Heart left ventricle (tissue), 16 donors: ENCODE data around the gene PRKAR1B. TPM values are rescaled to one million over a fixed set of nuclear protein-coding genes. Genes with fewer than 3 reads are reported as not detected.
A peak's percentile ranks its signal among the peaks of the same experiment; 100 is the strongest.

Experiments
- ATAC-seq, 4 donors: fragments of 200-7000 bp; cut with Tn5 transposase; one replicate each; pipeline ENCODE4 v1.9.1; 2020 to 2022; ENCODE audit warnings: moderate library complexity in 4 of 4, mild to moderate bottlenecking in 3 of 4, moderate number of reproducible peaks in 1 of 4
- DNase-seq, 5 donors: peaks; one replicate each; pipeline ENCODE4 v3.0.0-alpha.2; 2020
- H3K27ac ChIP-seq, 12 donors: fragments of 200-600 bp; sonication (generic) in 4 of 12; one replicate each; pipeline versions ENCODE4 v1.5.0 to v1.8.0; 2016 to 2022; ENCODE audit warnings: mild to moderate bottlenecking in 2 of 12
- H3K27me3 ChIP-seq, 9 donors: fragments of 200-600 bp; sonication (generic) in 2 of 9; one replicate each; pipeline versions ENCODE4 v1.5.1 to v1.8.0; 2016 to 2022; ENCODE audit warnings: mild to moderate bottlenecking in 3 of 9
- H3K36me3 ChIP-seq, 9 donors: fragments of 200-600 bp; sonication (generic) in 2 of 9; one replicate each; pipeline versions ENCODE4 v1.5.0 to v1.8.0; 2018 to 2022; ENCODE audit warnings: mild to moderate bottlenecking in 2 of 9
- H3K4me1 ChIP-seq, 12 donors: fragments of 200-600 bp; sonication (generic) in 4 of 12; one replicate each; pipeline versions ENCODE4 v1.5.0 to v1.8.0; 2016 to 2022; ENCODE audit warnings: mild to moderate bottlenecking in 3 of 12
- H3K4me3 ChIP-seq, 12 donors: fragments of 200-600 bp; sonication (generic) in 4 of 12; one replicate each; pipeline versions ENCODE4 v1.5.0 to v1.8.0; 2017 to 2022; ENCODE audit warnings: mild to moderate bottlenecking in 9 of 12, moderate library complexity in 4 of 12
- H3K9me3 ChIP-seq, 12 donors: fragments of 200-600 bp; sonication (generic) in 4 of 12; one replicate each; pipeline versions ENCODE4 v1.5.0 to v1.8.0; 2016 to 2022; ENCODE audit warnings: mild to moderate bottlenecking in 1 of 12
- POLR2A ChIP-seq, 2 donors: fragments of 450-650 bp; IDR thresholded peaks; one replicate each; pipeline ENCODE4 v1.6.1; 2017; ENCODE audit warnings: antibody characterized with exemption in 2 of 2, mild to moderate bottlenecking in 2 of 2, moderate library complexity in 2 of 2
- WGBS, 4 donors: extraction: QIAGEN DNeasy Blood & Tissue Kit in 2 of 4; methylation state at CpG; one replicate each; pipeline versions ENCODE4 v1.1.5 to v1.1.7; 2013 to 2018; 5-methylcytosine and 5-hydroxymethylcytosine counted together
- intact Hi-C, 10 donors: fragments of 100-400 bp; cut with DNase I; formaldehyde crosslinking; loops; one replicate each; pipeline versions ENCODE4 v1.11.1 to v1.14.2; 2022
- polyA plus RNA-seq, 2 donors: library from polyadenylated mRNA; stranded (reverse); fragments of 200-250 nt; gene quantifications; one replicate each; pipeline ENCODE4 v1.2.3, GENCODE V29; 2013
- total RNA-seq, 9 donors: library from RNA; depleted of rRNA in 2 of 9; stranded (reverse); fragments of >200 nt in 2 of 9; fragmentation: NEBNext Ultra II Directional in 3 of 9; extraction: Animal tissue kit (Norgen Biotek cat#: 25700) in 3 of 9; gene quantifications; one replicate each; pipeline versions ENCODE4 v1.1.0 to v1.2.4, GENCODE V29; 2016 to 2023
- TF ChIP-seq, protein P1 (sequence below), 12 donors: fragments of 200-600 bp; sonication (generic) in 4 of 12; IDR thresholded peaks; one replicate each; pipeline versions ENCODE4 v1.5.0 to v1.8.0; 2018 to 2022; ENCODE audit warnings: antibody characterized with exemption in 12 of 12, mild to moderate bottlenecking in 5 of 12
- donor health status: ischemic (EF 13 %, LVEDD 7.1; RV severe dilation, severe dysfunction).
- donor health status: healthy with polysubstance abuse.
- donor health status: DM: no; HTN: yes; CAD: no.
- donor health status: DM: no; HTN: no; CAD: no.
- donor health status: ischemic (EF 25% LVEDD 6.9; RV normal size, moderate dysfunction).
- donor health status: ischemic (EF 25% LVEDD 5.7; RV mildly dilated, moderate dysfunction).
- donor health status: healthy.
- donor health status: DM: yes; HTN: yes; CAD: no.
- donor health status: ischemic (EF 35%, LVEDD 5.7; RV mildly dilated, moderate dysfunction).
- donor health status: nonischemic (EF 11% LVEDD 7.7; RV severe dilation, severe dysfunction).
- donor health status: DM: yes; HTN: yes; CAD: no.
- donor health status: PGD.
- donor health status: ischemic (EF 29% LVEDD 5.4; RV normal size, mild dysfunction).
- donor health status: nonischemic (EF 23%, LVEDD 6.1; RV moderate dilation, normal function).

PRKAR1B gene
- total and polyA plus RNA-seq, 11 donors, result 4.1 to 22.2 (median 17.9) TPM

DNA sequence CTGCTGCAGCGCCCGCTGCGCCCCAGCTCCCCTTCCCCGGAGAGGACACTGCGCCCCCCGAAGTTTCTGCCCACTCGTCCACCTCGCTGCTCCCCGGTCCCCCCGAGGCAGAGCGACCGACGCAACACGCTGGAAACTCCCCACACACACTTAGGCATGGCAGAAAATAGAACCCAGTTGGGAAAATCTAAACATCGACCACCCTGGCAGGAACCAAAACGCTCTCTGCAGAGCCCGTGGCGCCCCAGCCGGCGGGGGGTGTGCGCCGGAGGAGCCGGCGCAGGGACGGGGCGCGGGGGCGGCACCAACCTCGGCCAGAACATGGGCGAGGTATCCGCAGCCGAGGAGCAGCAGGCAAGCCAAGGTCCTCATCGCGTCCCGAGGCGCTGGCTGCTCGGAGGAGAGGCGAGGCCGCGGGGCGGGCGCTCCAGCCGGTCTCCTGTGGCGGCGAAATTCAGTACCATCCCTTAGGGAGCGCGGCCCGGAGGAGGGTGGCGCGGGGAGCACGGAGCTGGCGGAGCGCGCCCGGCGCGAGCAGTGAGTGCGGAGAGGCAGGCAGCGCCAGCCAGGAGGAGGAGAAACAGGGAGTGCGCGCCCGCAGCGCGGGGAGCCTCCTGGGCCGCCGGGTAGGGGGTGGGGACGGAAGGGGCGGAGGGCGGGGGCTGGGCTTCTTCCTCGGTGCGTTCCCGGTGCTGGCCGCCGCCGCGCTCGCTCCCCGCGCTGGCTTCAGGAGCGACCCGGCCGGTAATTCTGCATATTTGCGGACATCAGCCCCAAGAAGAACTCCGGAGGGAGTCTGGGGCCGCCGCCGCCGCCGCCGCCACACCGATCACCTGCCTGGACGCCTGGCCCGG is 208.2 kb downstream of the PRKAR1B start:
- WGBS, 4 donors, result 0 to 1% (median 0%) methylated on average over 30 to 93 of the region's 93 CpGs
- DNase-seq, result peak; percentile 88 to 90 (median 89)
- Histone ChIP-seq H3K4me3 (peak overlapping the region; percentile 62 to 93 (median 80)), H3K9me3 (no peaks in the 10 kb centered on the region), H3K27ac (peak overlapping the region; percentile 78 to 97 (median 90)), H3K4me1 (peaks cover 0 to 89% (median 43%) of the 10 kb centered on the region in 12 donors), H3K27me3 (peaks cover 0 to 62% (median 0%) of the 10 kb centered on the region in 9 donors), H3K36me3 (peaks cover 0 to 3% (median 0%) of the 10 kb centered on the region in 9 donors)
- peak in 1 of 2 donors; percentile 62 for TF ChIP-seq POLR2A (IDR thresholded peaks at IDR 0.05)
- TF ChIP-seq, protein P1, sequence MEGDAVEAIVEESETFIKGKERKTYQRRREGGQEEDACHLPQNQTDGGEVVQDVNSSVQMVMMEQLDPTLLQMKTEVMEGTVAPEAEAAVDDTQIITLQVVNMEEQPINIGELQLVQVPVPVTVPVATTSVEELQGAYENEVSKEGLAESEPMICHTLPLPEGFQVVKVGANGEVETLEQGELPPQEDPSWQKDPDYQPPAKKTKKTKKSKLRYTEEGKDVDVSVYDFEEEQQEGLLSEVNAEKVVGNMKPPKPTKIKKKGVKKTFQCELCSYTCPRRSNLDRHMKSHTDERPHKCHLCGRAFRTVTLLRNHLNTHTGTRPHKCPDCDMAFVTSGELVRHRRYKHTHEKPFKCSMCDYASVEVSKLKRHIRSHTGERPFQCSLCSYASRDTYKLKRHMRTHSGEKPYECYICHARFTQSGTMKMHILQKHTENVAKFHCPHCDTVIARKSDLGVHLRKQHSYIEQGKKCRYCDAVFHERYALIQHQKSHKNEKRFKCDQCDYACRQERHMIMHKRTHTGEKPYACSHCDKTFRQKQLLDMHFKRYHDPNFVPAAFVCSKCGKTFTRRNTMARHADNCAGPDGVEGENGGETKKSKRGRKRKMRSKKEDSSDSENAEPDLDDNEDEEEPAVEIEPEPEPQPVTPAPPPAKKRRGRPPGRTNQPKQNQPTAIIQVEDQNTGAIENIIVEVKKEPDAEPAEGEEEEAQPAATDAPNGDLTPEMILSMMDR (IDR thresholded peaks at IDR 0.05), result peak in 1 of 12 donors; percentile 9
- peak; percentile 54 to 67 (median 63) for ATAC-seq
- intact Hi-C loops, result loop anchor here in 7 of 10 donors (2.0 to 10.0 kb wide), 9 partner anchors 136 to 356 kb away; partner anchors contain the start of genes DNAAF5 (in 1 of the 7), GET4 (in 1 of the 7) and PRKAR1B (in 1 of the 7)

DNA sequence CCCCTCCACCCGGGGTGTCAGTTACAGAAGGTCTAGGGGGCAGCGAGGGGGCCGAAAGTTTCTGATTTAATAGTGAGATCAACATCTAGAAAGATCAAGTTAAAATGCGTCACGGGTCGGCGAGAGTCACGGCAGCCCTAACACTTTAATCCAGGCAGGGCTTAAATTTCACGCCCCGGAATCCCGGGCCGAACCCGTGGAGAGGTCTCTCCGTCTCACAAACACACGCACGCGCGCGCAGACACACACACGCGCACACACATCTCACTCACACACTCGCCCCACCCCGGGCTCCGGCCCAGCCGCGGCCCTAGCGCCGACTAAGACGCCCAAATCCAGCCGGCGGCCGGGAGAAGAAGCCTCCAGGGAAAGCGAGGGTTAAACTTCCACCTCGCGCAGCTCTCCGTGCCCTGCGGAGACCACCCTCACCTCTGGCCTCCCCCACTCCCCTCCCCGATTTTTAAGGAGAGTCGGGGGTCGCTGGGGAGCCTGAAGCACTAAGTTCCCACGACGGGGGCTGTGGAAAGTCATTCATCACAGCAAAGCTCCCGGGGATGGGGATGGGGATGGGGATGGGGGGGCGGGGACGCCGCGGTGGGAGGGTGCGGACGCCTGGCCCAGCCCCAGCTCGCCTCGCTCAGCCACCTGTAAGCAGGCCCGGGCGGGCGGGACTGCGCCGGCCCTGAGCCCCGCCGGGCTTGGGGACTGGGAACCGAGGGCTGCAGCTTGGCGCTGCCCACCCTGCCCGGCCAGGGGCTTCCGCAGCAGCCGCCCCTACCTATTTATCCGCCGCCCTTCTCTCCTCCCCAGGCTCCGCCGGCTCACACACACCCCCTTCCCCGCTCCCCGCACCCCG is 209.1 kb downstream of the PRKAR1B start:
- ATAC-seq (peak in 3 of 4 donors; percentile 3 to 25 (median 21)), DNase-seq (peak; percentile 72 to 86 (median 76))
- intact Hi-C loops, result loop anchor here in 7 of 10 donors (2.0 to 10.0 kb wide), 9 partner anchors 137 to 357 kb away; partner anchors contain the start of genes DNAAF5 (in 1 of the 7), GET4 (in 1 of the 7) and PRKAR1B (in 1 of the 7)
- H3K36me3 ChIP-seq, result peaks cover 0 to 4% (median 0%) of the 10 kb centered on the region in 9 donors
- H3K27ac ChIP-seq, result peak overlapping the region; percentile 78 to 97 (median 90)
- H3K4me3 ChIP-seq, result peak overlapping the region; percentile 62 to 93 (median 80)
- peaks cover 0 to 55% (median 0%) of the 10 kb centered on the region in 9 donors for H3K27me3 ChIP-seq
- WGBS, 4 donors, result 0 to 1% (median 1%) methylated on average over 28 to 70 of the region's 70 CpGs
- H3K9me3 ChIP-seq, result no peaks in the 10 kb centered on the region
- no peak for TF ChIP-seq POLR2A (IDR thresholded peaks at IDR 0.05)
- TF ChIP-seq, protein P1 (IDR thresholded peaks at IDR 0.05), result no peak
- H3K4me1 ChIP-seq, result peaks cover 0 to 91% (median 46%) of the 10 kb centered on the region in 12 donors

DNA sequence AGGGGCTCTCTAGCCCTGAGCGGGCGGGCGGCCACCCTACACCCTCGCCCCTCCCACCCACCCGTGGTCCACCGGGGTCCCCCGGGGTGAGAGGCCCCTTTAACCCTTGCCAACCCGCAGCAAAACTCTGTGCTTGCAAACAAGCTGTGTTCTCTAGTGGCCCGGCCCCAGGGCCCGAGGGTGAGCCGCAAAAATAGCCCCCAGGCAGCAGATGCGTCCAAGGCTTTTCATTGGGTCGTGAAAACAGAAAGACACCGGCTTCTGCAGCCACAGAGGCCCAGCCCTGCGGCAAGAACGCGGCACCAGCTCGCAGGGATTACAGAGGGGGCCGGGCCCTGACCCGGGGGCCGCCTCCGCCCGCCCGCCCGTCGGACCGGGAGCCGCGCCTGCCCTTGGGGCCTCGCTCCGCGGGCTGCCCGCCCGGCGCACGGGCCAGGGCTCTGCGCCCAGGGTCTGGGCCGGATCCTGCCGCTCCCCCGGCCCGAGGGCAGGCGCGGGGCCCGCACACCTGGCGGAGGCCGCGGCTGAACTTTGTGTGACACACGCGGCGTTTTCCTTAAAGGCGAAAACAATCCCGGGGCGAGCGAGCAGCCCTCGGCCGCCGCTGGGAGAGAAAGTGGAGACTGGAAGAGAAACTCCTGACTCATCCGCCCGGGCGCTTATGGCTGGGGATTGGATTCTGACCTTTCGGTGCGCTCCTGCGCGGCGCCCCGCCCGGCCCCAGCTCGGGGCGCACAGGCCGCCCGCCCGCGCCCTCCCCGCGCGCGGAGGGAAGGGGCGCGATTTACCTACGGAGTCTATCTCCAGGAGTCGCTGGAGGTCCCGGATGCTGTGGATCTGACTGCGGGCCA is 210.2 kb downstream of the PRKAR1B start:
- peaks cover 0 to 89% (median 41%) of the 10 kb centered on the region in 12 donors for H3K4me1 ChIP-seq
- peaks cover 0 to 10% (median 2%) of the 10 kb centered on the region in 9 donors for H3K36me3 ChIP-seq
- 3 to 9% (median 4%) methylated on average over 30 to 83 of the region's 83 CpGs for WGBS, 4 donors

More for the DNA sequence above, 210.2 kb downstream of the PRKAR1B start:
- Histone ChIP-seq H3K4me3 (peak overlapping the region; percentile 62 to 93 (median 80)), H3K27me3 (peaks cover 0 to 44% (median 0%) of the 10 kb centered on the region in 9 donors), H3K9me3 (no peaks in the 10 kb centered on the region), H3K27ac (peak overlapping the region; percentile 78 to 97 (median 90))
- peak in 1 of 2 donors; percentile 33 for TF ChIP-seq POLR2A (IDR thresholded peaks at IDR 0.05)
- TF ChIP-seq, protein P1 (IDR thresholded peaks at IDR 0.05), result no peak
- peak in 1 of 4 donors; percentile 8 for ATAC-seq
- intact Hi-C loops, result loop anchor here in 7 of 10 donors (5.0 to 10.0 kb wide), 7 partner anchors 138 to 358 kb away; partner anchors contain the start of genes DNAAF5 (in 1 of the 7), GET4 (in 1 of the 7) and PRKAR1B (in 1 of the 7)
- DNase-seq, result peak in 4 of 5 donors; percentile 40 to 72 (median 60)
